Amniotic stem cell (primary cell): ENCODE results near the gene HIP1.
"Not testable (repeated sequence)": the region's sequence is repeated elsewhere in the genome, so short reads cannot be mapped to it uniquely, and the experiment has no call there.

ENCODE experiments used
- DNase-seq: peaks from one replicate; lab custom pipeline; 2025; lab: John Stamatoyannopoulos, UW

Gene HIP1

DNA sequence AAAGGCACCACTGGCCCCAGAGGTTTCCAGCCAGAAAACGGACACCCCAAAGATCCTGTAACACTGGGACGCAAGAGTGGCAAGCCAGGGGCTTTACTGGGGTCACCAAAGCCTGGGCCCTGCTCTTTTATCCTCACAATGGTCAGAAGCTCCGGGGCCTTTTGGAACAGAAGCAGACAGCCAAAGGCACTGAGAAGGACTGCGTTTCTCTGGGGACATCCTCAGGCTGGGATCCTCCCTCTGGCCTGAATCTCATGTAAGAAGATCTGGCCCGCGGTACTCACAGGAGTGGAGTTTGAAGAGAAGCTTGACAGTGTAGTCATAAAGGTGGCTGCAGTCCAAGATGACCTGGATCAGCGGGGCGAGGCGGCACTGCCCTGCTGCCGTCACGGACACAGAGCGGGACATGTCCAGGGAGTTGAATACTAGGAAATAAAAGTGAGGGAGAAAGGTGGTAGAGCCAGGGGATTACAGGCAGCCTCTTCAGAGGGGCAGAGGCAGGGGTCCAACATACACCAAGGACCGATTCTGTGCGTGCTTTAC is 165.2 kb downstream of the HIP1 start:
- no peak for DNase-seq

DNA sequence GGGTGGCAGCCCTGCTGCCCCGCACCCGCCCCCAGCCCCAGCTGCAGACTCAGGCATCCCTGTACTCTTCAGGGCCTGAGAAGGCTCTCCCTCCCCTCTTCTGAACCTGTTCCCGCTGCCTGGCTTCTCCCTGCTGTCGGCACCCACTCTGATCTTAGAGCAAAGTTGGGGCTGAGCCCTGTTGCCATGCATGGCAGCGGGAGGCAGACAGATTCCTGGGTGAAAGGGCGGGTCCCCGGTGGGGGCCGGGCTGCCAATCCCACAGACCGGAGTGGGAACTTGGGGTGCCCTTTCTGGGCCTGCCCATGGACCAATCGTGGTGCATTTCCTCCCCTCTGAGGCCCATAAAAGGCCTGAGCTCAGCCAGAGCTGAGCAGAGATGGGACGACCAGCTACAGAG is 165.9 kb downstream of the HIP1 start:
- DNase-seq, result no peak

DNA sequence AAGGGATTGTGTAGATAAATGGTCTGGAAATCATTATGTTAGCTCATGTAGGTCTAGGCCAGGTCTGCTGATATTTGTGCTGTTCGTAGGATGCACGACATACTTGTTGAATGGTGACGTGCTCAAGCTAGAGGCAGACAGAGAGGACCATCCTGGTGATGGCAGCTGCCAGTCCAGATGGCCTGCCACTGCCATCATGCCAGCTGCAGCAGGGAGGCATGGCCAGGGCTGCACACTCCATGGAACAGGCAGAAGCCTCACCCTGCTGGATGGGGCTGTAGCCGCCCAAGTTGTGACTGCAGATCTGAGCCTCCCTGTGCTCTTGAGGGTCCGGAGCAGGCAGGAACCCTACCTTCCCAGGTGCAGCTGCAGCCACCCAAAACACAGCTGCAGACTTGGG is 166.3 kb downstream of the HIP1 start:
- DNase-seq, result no peak

DNA sequence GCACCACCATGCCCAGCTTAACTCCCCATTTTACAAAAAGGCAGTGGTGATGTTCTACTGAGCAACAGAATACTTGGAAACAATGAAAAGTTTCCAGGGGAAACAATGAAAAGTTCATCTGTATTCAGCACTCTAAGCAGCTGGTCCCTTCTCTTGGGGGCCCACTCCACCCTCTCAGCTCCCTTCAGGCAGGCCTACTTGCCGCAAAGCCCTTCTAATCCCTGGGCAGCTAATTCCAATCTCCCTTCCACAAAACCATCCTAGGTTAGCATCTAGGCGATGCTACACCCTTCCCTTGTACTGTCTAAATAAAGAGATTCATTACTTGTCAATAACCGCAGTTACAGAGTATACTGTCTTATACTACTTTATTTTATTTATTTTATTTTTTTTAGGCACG is 167.5 kb downstream of the HIP1 start:
- DNase-seq, result no peak

DNA sequence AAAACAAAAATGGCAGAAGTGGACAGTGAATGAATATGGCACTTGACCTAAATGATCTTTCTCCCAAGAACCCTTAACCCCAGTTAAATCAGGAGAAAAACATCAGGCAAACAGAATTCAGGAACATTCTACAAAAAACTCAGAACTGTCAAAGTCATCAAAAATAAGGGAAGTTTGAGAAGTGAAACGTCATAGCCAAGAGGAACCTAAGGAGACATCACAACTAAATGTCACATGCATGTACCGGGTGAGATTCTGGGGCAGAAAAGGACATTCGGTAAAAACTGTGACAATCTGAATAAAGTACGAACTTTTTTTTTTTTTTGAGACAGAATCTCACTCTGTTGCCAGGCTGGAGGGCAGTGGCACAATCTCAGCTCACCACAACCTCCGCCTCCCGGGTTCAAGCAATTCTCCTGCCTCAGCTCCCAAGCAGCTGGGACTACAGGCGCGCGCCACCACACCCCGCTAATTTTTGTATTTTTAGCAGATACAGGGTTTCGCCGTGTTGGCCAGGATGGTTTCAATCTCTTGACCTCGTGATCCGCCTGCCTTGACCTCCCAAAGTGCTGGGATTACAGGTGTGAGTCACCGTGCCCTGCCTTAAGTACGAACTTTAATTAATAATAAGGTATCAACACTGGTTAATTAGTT is 169.0 kb downstream of the HIP1 start:
- not testable (repeated sequence) for DNase-seq

DNA sequence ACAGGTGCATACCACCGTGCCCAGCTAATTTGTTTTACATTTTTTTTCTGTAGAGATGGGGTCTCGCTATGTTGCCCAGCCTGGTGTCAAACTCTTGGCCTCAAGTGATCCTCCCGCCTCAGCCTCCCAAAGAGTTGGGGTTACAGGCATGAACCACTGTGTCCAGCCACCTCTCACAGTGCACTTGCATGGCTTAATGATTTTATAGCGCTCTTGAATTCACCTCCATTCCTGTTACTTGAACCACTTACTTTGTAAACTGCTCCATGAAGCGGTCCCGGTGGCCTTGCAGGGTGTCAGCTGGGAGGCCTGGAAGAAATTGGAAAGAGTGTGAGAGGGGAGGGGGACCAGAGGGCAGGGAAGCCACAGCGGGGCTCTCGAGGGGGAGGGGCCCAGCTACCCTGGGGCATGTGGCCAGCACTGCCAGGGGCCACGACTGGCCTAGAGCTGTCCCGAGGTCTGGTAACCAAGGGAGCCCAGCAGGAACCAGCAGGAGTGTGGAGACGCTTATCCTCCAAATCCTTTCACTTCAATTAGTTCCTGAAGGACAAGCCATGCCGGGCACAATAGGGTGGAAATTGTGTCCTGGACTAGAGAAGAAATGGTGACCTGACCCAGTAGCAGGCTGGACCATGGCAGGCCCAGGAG is 170.7 kb downstream of the HIP1 start:
- DNase-seq, result no peak

DNA sequence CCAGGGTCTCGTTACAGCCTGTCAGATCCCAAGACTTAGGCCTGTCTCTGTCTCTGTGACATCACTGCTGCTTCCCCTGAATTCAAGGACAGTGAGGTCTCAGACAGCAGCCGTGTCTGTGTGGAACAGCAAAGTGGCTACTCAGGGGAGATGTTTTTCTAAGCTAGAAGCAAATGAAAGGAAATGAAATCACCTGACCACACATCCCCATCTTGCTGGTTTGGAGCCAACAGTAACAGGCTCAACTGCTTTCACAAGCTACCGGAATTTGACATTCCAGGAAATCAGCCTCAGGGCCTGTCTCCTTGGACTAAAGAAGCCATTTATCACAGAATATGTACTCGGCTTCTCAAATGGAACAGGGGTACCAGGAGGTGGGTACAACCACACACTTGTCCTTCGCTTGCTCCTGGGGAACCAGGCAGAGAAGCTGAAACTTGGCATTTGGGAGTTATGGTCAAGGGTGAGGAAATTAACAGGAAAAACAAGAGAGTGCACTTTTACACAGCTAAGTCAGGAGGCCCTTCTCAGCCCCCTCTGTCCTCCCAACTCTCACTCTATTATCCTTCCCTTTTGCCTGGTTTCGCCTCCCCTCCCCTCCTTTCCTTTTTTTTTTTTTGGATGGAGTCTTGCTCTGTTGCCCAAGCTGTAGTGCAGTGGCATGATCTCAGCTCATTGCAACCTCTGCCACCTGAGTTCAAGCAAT is 173.5 kb downstream of the HIP1 start:
- peak; percentile 67 for DNase-seq

DNA sequence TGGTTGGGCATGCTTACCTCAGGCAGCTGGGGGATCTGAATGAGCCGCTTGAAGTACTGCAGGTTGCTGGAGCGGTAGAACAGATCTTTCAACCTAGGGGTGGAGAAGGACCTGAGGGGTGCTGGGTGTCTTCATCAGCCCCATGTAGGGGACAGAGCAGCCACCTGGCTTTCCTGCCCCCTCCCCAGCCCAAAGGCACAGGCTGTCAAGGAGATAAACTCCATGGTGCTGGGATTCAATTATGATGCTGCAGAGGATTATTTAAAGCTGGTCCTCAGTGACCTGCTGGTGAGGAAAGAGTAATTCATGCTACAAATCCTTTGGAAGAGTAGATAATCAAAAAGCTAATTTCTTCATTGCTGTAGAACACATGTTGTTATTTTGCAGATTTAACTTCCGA is 175.6 kb downstream of the HIP1 start:
- DNase-seq, result no peak

DNA sequence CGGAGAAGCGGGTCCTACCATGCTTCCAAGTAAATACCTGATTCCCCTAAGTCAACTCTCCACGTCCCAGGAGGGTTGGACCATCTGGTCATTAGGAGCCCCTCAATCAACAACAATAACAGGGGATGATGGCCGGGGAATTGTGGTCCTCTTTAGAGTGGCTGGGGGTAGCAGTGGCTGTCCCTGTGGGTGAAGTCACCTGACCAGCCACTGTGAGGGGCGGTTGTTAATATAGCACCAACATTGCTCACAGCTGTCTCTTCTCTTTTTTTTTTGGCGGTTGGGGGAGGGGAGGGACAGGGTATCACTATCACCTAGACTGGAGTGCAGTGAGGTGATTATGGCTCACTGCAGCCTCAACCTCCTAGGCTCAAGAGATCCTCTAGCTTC is 178.8 kb downstream of the HIP1 start:
- DNase-seq, result no peak

DNA sequence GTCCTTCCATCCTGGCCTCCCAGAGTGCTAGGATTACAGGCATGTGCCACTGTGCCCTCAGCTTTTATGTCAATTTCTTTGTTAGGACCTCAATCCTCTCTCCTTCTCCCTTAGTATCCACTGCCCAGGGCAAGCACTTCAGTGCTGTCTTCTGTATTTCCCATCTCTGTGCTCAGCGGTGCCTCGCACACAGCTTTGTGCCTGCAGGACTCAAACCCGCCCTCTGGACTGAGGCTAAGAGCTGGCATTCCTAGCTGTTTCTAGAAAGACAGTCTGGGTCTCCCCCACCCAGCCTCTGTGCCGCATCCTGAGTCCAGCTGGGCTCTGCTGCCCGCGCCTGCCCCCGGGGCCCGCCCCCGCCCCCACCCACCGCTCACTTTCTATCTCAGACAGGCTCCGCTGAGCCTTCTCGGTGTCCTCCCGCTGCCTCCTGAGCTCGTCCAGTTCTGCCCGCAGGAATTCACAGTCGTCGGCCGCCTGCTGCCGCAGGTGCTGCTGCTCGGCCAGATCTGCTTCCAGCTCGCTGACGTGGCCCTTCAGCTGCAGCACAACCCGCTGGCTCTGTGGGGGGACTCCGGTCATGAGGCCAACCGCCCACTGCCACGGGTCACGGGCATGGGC is 179.3 kb downstream of the HIP1 start:
- no peak for DNase-seq

DNA sequence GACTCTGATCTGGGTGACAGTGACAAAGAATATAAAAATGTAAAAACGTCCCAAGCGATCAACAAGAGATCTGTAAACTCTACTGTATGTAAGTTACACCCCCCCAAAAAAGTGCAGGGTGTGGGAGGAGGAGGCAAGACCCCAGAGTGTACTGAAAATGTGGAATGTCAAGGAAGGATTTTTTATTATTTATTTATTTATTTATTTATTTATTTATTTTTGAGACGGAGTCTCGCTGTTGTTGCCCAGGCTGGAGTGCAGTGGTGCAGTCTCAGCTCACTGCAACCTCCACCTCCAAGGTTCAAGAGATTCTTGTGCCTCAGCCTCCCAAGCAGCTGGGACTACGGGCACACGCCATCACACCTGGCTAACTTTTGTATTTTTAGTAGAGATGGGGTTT is 181.9 kb downstream of the HIP1 start:
- not testable (repeated sequence) for DNase-seq

DNA sequence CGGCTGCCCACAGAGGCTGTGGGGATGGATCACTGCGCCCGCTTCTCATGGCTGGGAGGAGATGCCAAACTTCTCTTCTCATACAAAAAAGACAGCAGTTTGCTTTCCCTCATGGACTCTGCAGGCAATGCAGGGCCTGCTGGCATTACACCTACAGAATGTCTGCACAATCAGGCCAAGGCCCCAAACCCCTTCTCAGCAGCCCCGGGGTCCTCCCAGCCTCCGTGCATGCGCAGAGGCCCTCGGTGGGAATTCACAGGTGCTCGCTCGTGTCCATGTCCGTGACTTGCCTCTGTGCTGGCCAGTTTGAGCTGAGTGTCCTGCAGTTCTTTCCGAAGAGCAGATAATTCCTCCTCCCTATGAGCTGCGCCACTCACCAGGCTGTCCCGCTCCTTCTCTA is 183.0 kb downstream of the HIP1 start:
- DNase-seq, result no peak

DNA sequence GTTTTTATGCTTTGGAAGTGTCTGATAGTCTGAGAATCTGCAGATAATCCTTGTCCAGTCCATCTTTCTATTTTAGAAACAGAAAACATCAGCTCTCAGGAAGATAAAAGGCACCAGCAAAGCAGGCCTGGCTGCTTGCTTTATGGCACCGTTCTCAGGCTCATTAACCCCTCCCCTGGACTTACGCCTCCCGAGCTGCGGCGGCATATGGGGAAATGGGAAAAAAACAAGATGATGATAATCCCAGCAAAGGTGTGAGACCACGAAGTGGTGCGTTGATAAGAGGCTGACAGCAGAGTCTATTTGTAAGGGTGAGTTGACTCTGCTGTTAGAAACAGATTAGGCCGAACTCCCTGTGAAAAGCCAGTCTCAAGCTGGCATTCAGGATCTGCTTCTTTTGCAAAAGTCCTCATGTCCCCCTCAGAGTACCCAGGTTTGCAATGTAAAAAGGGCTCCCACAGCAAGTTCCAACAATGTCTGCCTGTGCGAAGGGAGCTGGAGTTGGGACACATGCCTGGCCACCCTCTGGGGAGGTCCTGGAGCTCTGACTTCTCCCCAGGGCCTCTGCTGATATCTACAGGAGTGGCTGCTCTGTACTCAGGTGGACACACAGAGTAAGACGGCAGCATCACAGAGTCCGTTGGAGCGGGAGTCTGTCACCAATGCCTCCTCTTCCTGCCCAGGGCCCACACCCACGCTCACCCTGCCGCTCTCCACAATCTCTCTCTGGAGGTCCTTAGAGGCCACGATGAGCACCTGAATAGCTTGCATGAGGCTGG is 192.3 kb downstream of the HIP1 start:
- DNase-seq, result no peak

DNA sequence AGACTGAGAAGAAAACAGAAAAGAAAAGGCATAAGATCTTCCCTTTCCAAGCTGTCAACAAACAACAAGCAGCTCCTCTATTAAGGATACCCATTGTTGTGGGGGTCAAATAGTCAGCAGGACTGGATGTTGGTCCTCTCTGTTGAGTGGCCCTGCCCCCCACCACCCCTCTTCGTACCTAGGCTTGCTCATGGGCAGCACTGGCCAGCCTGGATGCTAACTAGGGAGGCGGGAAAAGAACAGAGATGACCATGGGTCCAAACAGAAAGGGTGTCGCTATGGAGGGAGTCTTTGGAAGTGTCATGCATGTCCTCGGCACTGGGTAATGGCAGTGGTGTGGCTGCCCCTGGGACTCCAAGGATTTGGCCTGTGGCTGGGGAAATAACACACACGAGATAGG is 201.0 kb downstream of the HIP1 start:
- no peak for DNase-seq

DNA sequence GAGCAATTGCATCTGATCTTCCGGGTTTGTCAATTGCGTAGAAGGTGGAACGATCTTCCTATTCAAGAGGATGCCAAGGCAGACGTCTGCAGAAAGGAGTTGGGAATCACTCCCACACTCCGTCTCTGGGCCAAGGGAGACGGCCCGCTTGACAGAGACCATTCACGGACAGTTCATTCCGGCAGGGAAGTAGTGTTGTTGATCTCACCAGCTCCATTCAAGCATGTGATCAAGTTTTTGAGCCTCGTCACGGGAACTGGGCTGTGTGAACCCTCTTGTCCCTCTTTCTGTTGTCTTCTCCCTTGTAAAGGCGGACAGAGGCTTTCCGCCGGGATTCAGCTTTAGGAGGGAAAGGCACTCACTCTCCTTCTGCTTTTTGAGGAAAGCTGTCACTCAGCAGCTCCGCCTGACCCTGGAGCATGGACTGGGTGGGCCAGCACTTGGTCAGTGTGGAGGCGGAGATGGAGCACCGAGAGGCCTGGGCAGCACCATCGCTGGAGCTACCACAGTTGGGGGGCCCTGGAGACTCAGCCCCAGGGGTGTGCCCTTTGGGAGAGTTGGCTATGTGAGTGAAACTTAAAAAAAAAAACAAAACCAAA is 201.7 kb downstream of the HIP1 start:
- no peak for DNase-seq

DNA sequence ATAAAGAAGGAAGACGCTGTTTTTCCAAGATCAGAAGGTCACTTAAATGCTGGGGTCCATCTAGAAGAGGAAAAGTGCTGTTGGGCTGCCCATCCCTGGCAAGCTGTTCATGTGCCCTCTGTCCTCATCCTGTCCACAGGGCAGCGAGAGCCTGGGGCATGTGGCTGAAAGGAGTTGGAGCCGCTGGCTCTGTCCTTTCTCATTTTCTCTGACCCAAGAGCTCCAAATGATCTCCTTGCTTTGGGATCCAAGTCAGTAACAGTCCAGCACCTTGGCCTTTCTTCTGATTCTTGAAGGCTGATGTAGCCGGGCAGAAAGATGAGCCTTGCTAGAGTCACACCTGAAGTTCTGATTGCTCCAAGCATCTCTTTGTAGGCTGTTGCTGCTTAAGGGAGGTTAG is 202.2 kb downstream of the HIP1 start:
- DNase-seq, result no peak

DNA sequence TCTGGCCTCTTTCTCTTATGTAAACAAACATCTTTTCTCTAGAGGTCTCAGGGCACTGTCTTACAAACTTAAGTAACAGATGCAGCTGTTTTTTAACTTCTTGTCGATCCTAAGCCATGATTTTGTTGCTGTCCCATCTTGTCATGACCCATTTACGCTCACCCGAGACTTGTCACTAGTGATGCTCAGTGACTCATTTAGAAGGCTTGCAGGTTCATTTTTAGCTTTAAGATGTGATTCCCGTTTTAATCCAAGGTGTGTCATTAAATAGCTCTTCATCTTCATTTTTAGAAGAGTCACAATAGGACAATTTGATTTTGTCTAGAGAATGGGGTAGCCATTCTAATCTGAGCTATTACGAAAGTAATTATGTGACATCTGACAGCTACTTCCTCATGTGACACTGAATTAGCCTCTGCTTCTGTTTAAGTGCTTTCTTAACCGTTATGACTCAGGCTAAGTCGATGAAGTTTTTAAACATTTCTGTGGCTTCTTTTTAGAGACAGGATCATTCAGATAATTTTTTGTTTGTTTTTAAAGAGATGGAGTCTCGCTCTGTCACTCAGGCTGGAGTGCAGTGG is 203.9 kb downstream of the HIP1 start:
- peak; percentile 4 for DNase-seq

DNA sequence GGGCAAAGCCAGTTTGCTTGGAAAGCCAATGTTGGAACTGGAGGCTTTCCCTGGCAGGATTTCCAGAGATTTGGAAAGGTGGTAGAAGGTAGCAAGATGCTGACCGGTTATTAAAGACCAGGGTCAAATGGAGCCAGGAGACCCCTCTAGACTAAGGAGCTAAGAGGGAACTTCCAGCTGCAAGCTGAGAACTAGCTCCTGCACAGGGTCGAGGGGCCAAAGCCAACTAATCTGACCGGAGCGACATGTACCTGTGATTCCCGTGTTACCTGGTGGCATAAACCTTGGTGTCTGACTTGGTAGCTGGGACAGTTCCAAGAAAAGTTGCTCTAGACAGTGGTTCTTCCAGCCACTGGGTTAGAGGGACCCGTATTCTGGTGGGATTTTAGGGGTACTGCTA is 204.8 kb downstream of the HIP1 start:
- DNase-seq, result no peak

DNA sequence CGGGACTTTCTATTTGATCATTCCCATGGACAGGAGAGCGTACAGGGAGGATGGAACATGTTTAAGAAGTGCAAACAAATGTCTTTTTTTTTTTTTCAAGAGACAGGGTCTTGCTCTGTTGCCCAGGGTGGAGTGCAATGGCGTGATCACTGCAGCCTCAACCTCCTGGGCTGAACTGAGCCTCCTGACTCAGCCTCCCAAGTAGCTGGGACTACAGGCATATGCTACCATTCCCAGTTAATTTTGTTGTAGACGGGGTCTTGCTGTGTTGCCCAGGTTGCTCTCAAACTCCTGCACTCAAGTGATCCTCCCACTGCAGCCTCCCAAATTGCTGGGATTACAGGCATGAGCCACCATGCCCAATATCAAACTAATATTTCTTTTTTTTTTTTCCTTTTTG is 206.1 kb downstream of the HIP1 start:
- DNase-seq, result no peak

DNA sequence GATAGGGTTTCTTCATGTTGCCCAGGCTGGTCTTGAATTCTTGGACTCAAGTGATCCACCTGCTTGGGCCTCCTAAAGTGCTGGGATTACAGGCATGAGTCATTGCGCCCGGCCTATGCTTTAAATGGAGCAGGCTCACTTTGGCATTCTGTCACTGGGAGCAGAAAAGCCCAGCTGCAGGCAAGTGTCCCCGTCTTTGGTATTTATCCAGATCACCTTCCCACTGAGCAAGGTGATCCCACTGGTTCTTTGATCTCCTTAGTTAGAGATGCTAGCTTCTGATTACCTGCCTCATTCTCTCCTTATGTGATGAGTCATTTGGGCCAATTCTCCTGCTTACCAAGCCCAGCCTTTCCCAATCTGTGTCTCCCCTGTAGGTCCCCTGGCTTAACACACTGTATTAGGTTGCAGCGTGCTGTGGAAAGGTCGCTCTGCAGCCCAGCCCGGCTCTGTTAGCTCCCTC is 207.4 kb downstream of the HIP1 start:
- DNase-seq, result no peak

DNA sequence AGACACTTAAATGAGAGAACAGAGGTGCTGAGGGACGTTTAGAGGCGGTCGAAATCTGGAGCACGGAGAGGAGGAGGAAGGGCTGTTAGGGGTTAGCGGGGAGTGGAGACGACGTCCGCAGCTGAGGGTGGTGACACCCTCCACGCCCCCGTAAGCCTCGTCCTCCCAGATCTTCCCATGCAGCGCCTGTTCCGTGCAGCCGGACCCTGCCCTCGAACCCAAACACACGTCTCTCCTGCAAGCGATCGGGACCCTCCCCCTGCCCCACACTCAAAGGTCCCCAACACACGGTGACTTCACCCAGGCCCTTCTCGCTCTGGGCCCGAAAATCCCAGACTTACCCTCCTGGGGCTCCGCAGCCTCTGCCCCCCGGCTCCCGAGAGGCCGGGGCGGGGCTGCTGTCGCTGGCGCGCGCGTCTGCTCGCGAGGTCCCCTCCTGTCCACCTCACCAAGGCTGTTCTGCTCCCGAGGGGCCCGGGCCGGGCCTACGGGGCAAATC is 211.5 kb downstream of the HIP1 start:
- DNase-seq, result not testable (repeated sequence)
